Cerebellar nuclear complex (tissue), 1 donor: Measurements from ENCODE around the gene LRRC58.
"Not testable (repeated sequence)": the region's sequence is repeated elsewhere in the genome, so short reads cannot be mapped to it uniquely, and the experiment has no call there.

Source experiments
- DNase-seq, 2 experiments: peaks; one replicate each; lab custom pipeline; 2025; lab: John Stamatoyannopoulos, UW

LRRC58 gene

GRCh38 chr3:120339362-120339761 is 9.8 kb downstream of the LRRC58 start:
- no peak for DNase-seq

DNA sequence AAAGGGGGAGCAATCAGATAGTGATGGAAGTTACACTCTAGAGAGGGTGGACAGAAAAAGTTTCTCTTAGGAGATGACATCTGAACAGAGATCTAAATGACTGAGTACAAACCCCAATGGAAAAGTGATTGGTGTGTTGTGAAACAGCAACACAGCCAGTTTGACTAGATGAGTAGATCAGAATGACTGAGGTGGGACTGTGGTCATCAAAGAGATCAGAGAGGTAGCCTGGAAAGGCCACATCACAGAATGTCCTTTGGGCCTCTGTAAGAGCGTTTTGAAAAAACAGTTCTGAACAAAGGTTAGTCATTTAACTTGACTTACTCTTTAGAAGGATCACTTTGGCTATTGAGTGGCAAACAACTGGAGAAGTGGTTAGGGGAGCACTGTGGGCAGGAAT is 10.6 kb downstream of the LRRC58 start:
- DNase-seq: no peak

DNA sequence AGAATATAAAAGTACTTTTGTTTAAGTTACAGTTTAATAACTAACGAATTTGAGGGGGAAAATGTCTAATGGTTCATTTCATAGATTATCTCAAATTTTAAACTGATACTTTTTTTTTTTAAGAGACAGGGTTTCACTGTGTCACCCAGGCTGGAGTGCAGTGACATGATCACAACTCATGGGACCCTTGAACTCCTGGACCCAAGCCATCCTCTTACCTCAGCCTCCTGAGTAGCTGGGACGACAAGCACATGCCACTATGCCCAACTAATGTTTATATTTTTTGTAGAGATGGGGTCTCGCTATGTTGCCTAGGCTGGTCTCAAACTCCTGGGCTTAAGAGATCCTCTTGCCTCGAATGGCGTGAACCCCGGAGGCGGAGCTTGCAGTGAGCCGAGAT is 16.5 kb downstream of the LRRC58 start:
- no peak for DNase-seq

DNA sequence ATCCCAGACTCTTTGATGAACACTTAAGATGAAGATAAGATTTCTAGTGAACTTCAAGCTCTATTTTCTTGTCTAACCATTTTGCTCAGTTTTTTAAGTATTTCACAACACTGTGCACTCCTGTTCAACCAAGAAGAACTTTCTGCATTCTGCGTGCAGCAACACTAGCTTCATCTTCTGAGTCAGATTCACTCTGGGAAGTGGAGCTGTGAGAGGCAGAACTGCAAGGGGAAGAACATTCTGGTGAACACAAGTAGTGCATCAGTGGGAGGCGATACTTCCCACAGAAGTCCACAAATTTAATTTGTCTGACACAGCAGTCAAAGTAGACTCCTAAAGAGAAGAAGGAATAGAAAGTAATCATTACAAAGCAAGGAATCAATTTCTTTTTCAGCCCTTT is 18.1 kb downstream of the LRRC58 start:
- DNase-seq: no peak

DNA sequence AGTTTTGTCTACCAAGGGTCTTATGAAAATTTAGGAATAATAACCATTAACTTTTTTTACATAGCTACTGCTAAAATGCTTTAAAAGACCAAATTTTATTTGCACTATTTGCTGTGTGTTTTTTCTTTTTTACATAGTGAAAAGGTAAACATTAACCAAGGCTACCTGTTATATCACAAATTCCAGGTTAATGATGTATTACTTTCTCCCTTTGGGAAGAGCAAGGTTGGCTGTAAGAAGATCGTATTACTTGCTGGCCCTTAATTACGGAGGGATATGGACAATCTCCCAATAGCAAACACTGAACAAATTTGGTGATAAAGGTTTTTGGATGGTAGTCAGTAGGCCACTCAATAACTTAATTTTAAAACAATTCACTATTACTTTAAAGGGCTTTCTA is 22.4 kb downstream of the LRRC58 start:
- DNase-seq: no peak

DNA sequence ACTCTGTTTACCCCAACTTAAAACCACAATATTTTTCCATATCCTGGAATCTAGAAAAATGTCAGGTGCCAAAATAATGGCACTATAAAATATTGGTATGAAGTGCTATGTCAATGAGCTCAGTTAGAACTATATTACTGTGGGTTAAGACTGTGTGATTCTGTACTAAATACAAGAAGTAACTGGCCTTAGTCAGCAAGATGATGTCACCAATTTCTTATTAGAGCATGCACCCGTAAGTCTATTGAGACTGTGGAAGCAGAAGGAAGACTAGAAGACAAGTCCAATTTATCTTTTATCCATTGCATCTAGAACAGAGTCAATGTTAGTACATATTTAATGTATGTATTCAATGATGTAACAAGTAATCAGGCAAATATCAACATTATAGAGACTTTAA is 25.0 kb downstream of the LRRC58 start:
- no peak for DNase-seq

DNA sequence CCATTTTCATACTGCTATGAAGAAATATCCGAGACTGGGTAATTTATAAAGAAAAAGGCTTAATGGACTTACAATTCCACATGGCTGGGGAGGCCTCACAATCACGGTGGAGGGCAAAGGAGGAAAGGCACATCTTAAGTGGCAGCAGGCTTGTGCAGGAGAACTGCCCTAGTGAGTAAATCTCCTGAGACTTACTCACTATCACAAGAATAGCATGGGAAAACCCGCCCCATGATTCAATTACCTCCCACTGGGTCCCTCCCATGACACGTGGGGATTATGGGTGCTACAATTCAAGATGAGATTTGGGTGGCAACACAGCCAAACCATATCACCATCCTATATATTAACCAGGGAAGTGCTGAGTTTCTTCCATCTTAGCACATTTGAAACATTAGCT is 25.4 kb downstream of the LRRC58 start:
- not testable (repeated sequence) for DNase-seq

DNA sequence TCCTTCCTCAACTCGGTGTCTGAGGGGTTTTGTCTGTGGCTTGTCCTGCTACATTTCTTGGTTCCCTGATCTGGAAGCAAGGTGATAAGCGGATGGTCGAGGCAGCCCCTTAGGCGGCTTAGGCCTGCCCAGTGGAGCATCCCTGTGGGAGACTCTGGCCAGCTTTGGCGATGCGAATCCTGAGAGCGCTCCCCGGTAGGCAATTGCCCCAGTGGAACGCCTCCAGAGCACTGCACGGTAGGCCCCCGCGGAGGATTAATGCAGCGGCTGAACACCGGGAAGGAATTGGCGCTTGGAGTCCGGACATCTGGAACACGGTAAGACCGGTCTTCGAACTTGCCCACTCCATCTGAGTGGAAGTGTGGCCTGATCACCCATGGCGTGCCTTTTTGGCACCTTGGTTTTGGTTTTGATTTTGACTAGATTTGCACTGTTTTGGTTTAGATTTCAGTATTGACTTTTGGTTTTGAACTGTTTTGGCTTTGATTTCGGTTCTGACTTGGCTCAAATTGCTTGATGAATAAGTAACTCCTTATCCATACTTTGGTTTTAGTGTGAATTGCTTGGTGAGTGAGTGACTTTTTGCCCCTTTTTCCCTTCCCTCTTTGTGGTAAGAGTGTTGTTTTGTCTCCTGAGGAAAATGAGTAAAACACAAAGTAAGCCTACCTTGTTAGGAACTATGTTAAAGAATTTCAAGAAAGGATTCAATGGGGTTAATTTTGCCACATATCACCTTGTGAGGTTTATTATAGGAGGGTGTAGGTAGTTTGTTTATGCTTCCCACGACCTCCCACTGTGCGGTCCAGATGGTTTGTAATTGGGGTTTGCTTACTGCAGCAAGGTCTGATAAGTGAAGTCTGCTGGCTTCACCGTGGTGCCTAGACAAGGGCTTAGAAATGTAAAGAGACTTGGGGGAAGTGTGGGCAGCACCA is 37.0 kb downstream of the LRRC58 start:
- DNase-seq: no peak

DNA sequence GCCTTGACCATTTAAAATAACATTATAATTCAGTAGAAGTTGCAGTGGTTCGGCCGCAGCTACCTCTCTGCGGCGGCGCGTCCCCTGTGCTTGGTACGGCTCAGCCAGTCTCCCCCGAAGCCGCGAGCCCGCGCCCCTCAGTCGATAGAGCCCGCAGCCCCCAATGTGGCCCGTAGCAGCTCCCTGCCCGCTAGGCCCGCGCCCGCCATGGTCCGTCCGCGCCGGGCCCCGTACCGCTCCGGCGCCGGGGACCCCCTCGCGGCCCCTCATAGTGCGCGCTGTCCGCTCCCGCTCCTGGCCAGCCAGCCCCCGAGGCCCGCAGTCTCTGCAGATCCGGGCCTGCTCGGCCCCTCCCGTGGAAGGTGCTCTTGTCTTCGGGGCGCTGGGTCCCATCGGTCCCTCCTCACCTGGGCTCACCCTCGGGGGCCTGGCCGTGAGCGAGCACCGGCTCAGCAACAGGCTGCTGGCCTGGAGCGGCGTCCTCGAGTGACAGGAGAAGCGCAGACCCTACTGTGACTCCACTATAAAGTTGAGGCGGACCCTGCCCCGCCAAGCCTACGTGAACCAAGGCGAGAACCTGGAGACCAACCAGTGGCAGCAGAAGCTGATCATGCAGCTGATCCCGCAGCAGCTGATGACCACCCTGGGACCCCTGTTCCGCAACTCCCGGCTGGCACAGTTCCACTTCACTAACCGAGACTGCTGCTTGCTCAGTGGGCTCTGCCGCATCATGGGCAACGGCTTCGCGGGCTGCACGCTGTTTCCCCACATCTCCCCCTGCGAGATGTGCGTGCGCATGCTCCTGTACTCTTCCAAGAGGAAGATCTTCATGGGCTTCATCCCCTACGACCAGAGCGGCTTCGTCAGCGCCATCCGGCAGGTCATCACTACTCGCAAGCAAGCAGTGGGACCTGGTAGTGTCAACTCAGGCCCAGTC is 42.4 kb downstream of the LRRC58 start:
- DNase-seq: no peak

GRCh38 chr3:120304616-120305015 is 44.5 kb downstream of the LRRC58 start:
- DNase-seq: no peak

GRCh38 chr3:120302361-120302760 is 46.8 kb downstream of the LRRC58 start:
- DNase-seq: no peak

GRCh38 chr3:120300971-120301370 is 48.2 kb downstream of the LRRC58 start:
- no peak for DNase-seq

DNA sequence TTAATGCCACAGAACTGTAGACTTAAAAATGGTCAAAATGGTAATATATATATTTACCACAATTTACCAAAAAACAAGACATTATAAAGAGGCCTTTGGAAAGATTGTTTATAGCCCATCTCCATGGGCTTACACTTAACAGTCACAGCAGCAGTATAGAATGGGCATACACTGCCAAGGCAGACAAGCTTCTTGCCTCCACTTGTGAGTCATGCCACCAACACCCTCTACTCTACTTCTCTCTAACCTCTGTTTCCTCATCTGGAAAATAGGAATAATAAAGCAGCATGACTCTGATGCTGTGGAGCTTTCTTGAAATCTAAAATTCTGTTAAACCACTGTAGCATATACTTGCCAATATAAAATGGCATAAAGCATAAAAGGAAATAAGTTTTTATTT is 49.8 kb downstream of the LRRC58 start:
- DNase-seq: no peak

GRCh38 chr3:120298996-120299395 is 50.2 kb downstream of the LRRC58 start:
- no peak for DNase-seq

GRCh38 chr3:120291552-120291951 is 57.6 kb downstream of the LRRC58 start:
- not testable (repeated sequence) for DNase-seq

DNA sequence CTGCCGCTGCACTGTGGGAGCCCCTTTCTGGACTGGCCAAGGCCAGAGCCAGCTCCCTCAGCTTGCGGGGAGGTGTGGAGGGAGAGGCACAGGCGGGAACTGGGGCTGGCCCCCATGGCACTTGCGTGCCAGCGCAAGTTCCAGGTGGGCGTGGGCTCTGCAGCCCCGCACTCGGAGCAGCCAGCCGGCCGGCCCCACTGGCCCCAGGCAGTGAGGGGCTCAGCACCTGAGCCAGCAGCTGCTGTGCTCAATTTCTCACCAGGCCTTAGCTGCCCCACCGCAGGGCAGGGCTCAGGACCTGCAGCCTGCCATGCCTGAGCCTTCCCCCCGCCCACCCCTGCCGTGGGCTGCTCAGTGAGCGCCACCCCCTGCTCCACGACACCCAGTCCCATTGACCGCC is 59.5 kb downstream of the LRRC58 start:
- no peak for DNase-seq

DNA sequence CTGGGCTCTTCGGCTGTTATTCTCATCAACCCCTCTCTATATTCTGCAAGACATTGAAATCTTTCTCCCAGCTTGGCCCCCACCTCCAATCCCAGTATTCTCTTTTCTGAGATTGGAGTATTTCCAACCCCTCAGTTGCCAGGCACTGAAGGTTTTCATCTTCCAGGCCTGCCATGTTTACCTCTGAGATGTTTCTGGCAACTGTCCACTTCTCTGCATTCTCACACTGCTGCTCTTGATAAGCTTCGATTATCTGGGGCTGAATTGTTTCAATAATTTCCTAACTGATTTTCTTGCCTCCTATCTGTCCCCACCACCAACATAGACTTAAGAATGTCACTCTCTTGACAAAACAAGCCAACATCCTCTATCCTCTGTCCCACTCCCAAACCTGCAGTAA is 62.7 kb downstream of the LRRC58 start:
- no peak for DNase-seq

GRCh38 chr3:120285508-120285841 is 63.7 kb downstream of the LRRC58 start:
- DNase-seq: no peak

DNA sequence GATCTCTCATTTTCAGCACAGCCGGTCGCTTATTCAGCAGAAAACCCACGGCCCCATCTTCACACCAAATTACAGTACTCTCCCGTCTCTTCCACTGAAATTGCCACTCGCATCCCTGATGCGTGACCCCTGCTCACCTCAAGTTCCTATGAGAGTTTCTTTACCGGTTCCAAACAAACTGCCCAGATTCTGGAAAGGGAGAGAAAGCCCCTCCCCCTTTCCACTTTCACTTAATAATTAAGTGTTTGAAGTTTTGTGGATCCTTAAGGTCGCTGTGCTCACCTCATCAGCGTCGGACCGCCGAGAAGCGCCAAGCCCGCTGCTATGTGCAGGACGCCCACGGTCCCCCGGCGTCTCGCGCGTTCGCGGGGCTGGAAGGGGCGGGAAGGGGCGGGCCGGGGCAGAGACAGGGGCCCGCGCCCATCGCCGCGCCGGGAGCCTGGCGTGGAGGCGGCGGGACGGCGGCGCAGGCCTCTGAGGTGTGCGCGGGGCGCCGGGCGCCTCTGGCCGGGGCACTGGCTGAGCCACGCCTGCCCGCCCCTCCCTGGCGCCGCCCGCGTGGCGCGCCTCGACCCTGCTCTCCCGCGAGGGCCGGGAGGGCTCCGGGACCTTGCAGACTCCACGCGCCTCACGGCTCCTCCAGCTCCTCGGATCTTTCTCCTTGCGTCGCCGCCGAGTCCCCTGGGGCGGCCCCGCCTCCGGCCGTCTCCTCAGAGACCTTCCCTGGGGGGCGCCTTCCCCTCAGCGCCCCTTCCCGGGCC is 64.2 kb downstream of the LRRC58 start, which contains the start of gene GPR156:
Gene GPR156, minus strand, starts transcription at position 476 of the 761 bp plus-strand sequence. CDS start 41,124 bp downstream, outside the sequence.
- DNase-seq: no peak

DNA sequence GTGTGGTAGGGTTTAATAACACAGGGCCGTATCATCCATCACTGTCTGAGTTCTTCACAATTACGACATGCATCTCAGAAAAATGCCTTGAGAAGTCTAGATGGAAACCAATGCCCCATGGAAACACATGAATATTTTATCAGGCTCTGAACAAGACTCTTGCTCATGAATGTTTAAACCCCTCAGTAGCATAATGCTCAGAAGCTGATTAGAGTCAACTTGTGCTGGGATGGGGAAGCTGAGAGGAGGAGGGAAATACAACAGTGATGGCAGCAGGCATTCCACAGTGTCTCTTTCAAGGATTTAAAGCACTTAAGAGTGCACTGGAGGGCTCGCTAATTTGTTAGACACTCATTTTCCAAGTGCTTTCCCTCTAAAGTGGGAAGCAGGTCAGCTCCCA is 67.9 kb downstream of the LRRC58 start:
- DNase-seq: no peak

DNA sequence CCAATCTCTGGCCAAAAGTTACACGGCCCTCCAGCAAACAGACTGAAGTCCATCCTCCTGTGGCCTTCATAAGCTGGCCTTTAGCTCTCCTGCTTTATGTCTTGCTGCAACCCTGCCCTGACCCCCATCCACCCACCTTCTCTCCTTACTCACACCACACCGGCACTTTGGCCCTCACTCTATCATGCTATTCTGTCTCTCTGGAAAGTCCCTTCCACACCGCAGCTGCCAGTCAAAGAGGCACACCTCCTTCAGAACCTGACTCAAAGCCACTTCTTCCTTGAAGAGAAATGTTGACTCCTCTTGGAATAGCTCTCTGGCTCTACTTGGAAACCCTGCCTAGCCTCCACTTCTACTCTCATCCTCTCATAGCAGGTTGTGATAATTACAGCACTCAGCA is 68.6 kb downstream of the LRRC58 start:
- no peak for DNase-seq

GRCh38 chr3:120280026-120280425 is 69.1 kb downstream of the LRRC58 start:
- DNase-seq: no peak
